Progenitor cell of endocrine pancreas (in vitro differentiated cells): ENCODE measurements around the gene MRPL51. TPM values are rescaled to one million over a fixed set of nuclear protein-coding genes. Genes with fewer than 3 reads are reported as not detected.

Experiments
- DNase-seq: peaks from one replicate; pipeline ENCODE4 v3.0.0; 2021; ENCODE audit warnings: low spot score; ENCODE audit not compliant: unreplicated experiment
- H3K27ac Mint-ChIP-seq: 2 replicates; pipeline ENCODE4 v1.8.0; 2021; ENCODE audit warnings: mild to moderate bottlenecking, moderate library complexity, mixed read lengths
- H3K27me3 Mint-ChIP-seq: 2 replicates; pipeline ENCODE4 v1.8.0; 2021; ENCODE audit warnings: mixed read lengths
- H3K36me3 Mint-ChIP-seq: 2 replicates; pipeline ENCODE4 v1.8.0; 2022; ENCODE audit warnings: mixed read lengths; ENCODE audit not compliant: insufficient read depth
- H3K4me1 Mint-ChIP-seq: 2 replicates; pipeline ENCODE4 v1.8.0; 2021; ENCODE audit warnings: low read depth, mixed read lengths
- H3K4me3 Mint-ChIP-seq: 2 replicates; pipeline ENCODE4 v1.8.0; 2021; ENCODE audit warnings: low read depth, mild to moderate bottlenecking, moderate library complexity, mixed read lengths
- H3K9me3 Mint-ChIP-seq: 2 replicates; pipeline ENCODE4 v1.8.0; 2021; ENCODE audit warnings: low read depth, mixed read lengths
- CTCF ChIP-seq: fragments of 200-600 bp; sonication (generic); IDR thresholded peaks from one replicate; pipeline ENCODE4 v1.5.0; 2021; ENCODE audit warnings: antibody characterized with exemption, mild to moderate bottlenecking; ENCODE audit not compliant: unreplicated experiment
- total RNA-seq: library from RNA; stranded (reverse); gene quantifications from 2 replicates; pipeline ENCODE4 v1.2.1, GENCODE V29; 2021

Gene MRPL51
- total RNA-seq, 1 donor from 2014 or later, result 279 TPM

DNA sequence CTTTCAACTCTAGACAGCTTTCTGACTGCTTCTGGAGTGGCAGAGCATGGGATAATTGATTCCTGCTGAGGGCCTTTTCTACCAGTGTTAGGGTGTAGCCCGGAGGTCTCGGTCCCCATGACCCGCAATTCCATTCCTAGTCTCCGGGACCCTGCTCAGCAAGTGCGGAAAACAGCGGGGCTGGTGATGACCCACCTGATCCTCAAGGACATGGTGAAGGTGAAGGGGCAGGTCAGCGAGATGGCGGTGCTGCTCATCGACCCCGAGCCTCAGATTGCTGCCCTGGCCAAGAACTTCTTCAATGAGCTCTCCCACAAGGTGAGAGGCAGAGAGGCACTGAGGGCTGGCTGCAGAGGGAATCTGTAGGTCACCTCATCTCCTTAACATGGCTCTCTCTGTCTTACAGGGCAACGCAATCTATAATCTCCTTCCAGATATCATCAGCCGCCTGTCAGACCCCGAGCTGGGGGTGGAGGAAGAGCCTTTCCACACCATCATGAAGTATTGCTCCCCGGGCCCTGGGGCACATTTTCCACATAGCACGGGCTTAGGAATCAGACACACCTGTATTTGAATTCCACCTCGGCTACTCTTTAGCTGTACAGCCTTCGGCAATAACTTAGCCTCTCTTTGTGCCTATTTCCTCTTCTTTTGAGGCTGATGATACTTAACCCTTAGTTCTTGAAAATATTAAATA is 35.6 kb upstream of the MRPL51 start:
- Mint-ChIP-seq H3K9me3 (no peaks in the 10 kb centered on the region), H3K4me1 (peaks cover 16% of the 10 kb centered on the region), H3K27me3 (no peaks in the 10 kb centered on the region), H3K36me3 (peaks cover 48% of the 10 kb centered on the region), H3K27ac (no peak overlapping the region), H3K4me3 (no peak overlapping the region)
- no peak for DNase-seq
- no peak for TF ChIP-seq CTCF

DNA sequence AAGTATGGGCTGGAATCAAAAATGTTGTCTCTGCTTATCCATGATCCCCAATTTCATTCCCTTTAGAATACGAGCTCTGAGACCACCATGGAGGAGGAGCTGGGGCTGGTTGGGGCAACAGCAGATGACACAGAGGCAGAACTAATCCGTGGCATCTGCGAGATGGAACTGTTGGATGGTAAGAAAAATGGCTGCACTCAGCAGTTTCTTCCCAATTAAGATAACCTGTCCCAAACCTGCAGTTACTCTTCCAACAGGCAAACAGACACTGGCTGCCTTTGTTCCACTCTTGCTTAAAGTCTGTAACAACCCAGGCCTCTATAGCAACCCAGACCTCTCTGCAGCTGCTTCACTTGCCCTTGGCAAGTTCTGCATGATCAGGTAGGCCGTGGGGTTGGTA is 34.6 kb upstream of the MRPL51 start:
- Mint-ChIP-seq H3K27ac (no peak overlapping the region), H3K36me3 (peaks cover 53% of the 10 kb centered on the region), H3K27me3 (no peaks in the 10 kb centered on the region), H3K4me3 (no peak overlapping the region), H3K9me3 (no peaks in the 10 kb centered on the region), H3K4me1 (peaks cover 10% of the 10 kb centered on the region)
- TF ChIP-seq CTCF, result no peak
- no peak for DNase-seq

DNA sequence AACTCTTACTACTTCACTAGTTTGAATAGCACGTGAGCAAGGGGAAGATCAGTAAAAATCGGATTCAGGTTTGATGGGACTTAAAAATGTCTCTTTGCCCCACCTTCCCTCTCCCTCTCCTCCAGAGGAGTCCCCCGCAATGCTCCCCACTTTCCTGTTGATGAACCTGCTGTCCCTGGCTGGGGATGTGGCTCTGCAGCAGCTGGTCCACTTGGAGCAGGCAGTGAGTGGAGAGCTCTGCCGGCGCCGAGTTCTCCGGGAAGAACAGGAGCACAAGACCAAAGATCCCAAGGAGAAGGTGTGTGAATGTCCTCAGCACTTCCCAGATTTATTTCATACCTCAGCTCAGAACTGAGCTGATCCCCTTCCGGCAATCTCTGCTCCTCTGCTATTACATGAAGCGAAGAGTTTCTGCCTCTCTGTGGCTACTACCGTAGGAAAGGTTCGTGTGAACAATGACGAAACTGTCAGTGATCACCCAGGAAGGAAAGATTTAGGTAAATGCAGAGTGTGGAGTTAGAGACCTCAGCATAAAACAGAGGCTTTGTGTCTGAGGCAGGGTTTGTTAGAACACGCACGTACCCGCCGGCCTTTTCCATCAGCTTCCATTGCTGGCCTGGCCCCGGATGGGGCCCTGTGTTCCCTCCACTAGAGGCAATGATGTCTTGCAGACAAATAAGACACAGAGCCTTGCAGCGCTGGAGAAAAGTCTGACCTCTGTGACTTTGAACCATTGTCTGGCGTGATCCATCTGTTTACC is 33.9 kb upstream of the MRPL51 start:
- H3K4me3 Mint-ChIP-seq, result no peak overlapping the region
- peaks cover 2% of the 10 kb centered on the region for H3K4me1 Mint-ChIP-seq
- no peak for TF ChIP-seq CTCF
- H3K9me3 Mint-ChIP-seq, result no peaks in the 10 kb centered on the region
- DNase-seq, result no peak
- no peak overlapping the region for H3K27ac Mint-ChIP-seq
- peaks cover 56% of the 10 kb centered on the region for H3K36me3 Mint-ChIP-seq
- H3K27me3 Mint-ChIP-seq, result no peaks in the 10 kb centered on the region

DNA sequence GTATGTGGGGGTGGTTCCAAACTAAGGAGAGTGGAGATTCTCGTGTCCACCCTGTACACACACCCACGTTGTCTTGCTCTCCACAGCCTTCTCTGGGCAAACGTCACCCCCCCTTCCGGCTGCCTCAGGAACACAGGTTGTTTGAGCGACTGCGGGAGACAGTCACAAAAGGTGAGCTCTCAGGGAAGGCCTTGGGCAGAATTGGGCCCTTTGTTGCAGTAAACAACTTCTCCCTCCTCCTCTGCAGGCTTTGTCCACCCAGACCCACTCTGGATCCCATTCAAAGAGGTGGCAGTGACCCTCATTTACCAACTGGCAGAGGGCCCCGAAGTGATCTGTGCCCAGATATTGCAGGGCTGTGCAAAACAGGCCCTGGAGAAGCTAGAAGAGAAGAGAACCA is 33.1 kb upstream of the MRPL51 start:
- peaks cover 59% of the 10 kb centered on the region for H3K36me3 Mint-ChIP-seq
- DNase-seq, result no peak
- no peaks in the 10 kb centered on the region for H3K27me3 Mint-ChIP-seq
- no peak for TF ChIP-seq CTCF
- no peak overlapping the region for H3K4me3 Mint-ChIP-seq
- no peaks in the 10 kb centered on the region for H3K4me1 Mint-ChIP-seq
- no peak overlapping the region for H3K27ac Mint-ChIP-seq
- H3K9me3 Mint-ChIP-seq, result no peaks in the 10 kb centered on the region

- Mint-ChIP-seq H3K9me3 (no peaks in the 10 kb centered on the region), H3K4me1 (no peaks in the 10 kb centered on the region)
Measured at GRCh38 chr12:6524648-6525047, 31.6 kb upstream of the MRPL51 start.

More at GRCh38 chr12:6524648-6525047, 31.6 kb upstream of the MRPL51 start:
- no peak for DNase-seq
- Mint-ChIP-seq H3K36me3 (peaks cover 52% of the 10 kb centered on the region), H3K27me3 (no peaks in the 10 kb centered on the region), H3K4me3 (no peak overlapping the region), H3K27ac (no peak overlapping the region)
- no peak for TF ChIP-seq CTCF
